ENCODE data around the gene TMEM63A.
A peak's percentile ranks its signal among the peaks of the same experiment; 100 is the strongest.

TMEM63A gene

DNA sequence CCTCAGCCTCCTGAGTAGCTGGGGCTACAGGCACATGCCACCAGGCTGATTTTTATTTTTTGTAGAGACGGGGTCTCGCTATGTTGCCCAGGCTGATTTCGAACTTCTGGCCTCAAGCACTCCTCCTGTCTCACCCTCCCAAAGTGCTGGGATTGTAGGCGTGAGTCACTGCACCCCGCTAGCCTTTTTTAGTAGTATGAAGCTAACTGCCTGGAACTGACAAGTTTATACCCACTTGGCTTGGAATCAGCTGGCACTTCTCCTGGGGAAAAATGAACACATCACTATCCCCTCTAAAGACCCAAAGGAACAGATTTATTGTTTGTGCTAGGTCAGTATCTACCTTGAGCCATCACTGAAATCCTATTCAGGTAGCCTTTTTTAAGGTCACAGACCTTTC, 19.0 kb downstream of the TMEM63A start:
- no peak for DNase-seq

DNA sequence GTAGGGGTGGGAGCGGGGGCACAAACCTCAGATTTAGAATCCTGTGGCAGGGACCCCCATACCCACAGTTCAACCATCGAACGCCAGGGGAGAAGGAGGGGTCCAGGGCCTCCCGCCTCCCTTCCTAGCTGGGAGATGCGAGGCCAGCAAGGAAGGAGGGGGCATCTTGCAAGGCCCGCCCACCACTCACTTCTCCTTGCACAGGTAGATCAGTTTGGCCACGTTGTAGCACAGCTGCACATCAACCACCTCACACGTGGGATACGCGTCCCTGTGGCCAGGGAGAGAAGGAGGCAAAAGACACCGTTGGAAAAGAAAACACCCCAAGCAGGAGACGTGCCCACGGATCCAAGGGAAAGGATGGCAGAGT, 19.6 kb downstream of the TMEM63A start:
- no peak for DNase-seq

DNA sequence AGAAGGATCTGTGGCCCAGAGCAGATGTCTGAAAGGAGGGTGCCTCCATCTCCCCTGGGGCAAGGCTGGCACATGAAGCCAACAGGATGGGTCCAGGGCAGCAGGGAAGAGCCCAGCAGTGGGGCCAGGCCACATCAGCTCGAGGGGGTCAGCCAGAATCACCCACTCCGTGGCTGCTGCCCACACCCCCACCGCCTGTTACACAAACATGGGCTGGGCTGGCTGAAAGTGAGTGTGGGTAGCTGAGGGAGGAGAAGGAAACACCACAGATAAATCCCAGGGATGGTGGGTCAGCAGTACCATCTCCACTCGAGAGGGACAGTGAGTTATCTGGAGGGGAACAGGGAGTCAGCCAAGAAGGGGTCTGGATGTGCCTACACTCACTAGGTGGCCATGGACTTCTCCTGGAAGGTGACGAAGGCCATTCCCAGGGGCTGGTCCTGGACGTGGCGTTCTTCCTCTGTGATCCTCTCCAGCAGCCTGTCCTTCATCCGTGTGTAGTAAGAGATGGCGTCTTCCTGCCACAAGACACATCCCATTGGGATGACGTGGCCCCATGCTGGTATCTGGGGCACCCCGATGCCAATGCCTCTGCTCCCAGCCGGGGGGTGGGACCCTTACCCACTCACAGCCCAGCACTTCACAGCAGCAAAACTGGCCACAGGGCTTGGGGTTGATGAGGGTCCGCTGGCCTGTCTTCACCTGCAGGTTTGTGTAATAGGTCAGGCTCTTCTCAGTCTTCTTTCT, 20.2 kb downstream of the TMEM63A start:
- no peak for DNase-seq

DNA sequence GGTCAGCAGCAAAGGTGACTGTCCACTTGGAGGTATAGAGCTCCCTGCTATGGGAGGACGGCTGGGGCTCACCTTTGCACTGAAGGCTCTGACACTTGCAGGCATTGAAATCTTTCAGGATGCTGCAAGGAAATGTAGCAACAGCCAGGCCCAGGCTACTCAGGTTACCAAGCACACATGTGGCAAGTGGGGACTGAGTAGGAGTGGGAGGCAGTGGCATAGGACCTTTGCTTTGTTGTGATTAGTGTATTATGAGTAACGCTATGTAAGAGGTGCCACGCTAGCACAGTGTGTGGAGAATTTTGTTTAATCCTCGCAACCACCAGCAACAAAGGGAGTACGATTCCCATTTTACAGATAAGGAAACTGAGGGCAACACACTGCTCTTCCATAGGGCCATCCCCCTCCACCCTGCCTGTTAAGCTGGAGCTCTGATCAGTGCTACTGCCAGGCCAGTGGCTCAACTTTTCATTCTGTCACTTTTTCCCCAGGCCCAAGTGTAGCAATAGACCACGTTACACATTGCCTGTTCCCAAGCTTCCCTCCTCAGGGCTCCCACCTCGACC, 21.2 kb downstream of the TMEM63A start:
- no peak for DNase-seq

DNA sequence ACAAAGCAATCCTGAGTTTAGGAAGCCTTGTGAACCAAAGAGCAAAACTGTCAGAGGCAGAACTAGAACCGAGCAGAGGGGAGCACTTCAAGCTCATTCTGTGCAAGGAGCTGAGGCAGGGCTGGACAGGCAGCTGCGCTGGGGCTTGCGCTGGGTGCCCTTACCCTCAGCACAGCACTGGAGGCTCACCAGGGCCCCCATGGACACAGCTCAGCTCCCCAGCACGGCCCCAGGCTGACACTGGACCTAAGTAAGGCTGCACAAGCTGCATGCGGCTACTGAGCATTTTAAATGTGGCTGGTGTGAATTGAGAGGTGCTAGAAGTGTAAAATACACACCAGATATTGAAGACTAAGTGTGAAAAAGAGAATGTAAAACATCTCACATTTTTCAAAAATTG, 22.1 kb downstream of the TMEM63A start:
- DNase-seq = no peak

DNA sequence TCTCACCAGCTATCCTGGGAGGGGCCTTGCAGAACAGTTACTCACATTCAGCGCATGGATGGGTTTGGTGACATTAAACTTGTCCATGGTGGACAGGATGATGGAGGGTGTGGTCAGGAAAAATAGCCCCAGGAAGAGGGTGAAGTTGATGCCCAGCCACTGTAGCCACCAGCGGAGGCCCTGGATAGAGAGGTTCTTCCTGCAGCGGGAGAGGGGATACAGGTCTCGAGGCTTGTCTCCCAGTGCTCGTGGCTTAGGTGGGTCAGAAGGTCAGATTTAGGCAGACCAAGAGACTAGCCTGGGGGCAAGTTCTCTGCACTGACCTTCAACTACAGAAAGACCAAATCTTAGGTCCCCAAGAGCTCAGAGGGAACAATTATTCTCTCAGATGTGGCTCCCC, 23.0 kb downstream of the TMEM63A start:
- DNase-seq = no peak

DNA sequence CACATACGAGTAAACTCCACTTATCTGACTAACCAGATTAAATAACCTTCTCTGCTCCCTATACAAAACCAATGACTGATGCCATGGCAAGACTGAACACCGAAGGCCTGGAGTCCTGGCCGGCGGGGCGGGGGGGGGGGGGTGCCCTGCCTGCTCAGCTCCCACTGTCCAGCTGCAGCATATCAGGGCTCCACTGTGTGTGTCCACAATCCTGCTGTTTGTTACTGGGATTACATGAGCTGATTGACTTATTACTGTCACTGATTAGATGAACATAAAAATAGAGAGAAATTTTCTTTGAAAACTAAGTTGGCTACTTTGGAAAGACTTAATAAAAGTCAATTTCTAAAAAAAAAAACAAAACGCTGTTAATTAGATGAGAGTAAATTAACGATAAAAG, 24.9 kb downstream of the TMEM63A start:
- no peak for DNase-seq

DNA sequence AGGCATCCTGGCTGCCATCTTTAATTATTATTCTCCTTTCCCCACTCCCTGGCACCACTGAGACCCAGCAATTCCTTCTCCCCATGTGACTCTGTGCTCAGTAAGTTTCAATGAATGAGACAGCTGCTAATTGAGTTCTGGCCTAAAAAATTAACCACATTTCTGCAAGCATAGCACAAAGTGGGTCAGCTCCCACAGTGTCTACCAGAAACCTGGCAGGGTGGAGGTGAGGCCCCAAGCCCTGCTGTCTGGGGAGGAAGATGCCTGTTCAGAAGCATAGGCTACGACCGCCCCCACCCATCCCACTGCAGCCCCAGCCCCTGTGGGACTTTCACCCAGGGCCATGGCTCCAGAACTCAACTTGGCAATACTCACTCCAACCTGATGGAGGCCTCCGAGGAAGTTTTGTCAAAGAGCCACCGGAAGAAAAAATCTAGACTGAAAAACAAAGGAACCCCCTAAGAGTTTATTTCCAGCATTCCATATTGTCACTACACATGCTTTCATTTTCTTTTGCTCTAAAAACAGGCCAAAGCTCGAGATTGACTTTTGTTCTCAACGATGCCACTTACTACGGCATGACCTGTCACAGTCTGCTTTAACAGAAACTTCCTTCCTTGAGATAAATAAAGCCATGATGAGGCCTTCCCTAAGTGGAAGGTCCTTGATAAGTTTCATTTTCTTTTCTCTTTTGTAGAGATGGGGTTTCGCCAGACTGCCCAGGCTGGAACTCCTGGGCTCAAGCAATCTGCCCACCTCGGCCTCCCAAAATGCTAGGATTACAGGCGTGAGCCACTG, 26.5 kb downstream of the TMEM63A start:
- no peak for DNase-seq

DNA sequence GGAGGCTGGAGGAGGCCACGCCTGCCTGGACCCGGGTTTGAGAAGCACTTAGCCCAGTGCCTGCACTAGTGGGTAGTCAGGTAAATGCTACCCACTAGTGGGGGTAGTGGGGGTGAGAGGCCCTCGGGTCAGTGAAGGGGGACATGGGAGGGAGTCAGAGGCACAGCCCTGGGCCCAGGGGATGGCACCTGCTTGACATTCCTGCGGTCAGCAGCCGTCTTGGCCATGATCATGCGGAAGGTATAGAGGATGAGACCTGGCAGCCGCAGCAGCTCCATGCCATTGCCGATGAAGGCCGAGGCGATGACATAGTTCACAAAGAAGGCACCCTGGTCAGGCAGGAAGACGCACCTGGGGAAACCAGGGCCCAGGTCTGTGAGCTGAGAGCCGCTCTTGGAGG, 28.7 kb downstream of the TMEM63A start:
- DNase-seq = no peak

DNA sequence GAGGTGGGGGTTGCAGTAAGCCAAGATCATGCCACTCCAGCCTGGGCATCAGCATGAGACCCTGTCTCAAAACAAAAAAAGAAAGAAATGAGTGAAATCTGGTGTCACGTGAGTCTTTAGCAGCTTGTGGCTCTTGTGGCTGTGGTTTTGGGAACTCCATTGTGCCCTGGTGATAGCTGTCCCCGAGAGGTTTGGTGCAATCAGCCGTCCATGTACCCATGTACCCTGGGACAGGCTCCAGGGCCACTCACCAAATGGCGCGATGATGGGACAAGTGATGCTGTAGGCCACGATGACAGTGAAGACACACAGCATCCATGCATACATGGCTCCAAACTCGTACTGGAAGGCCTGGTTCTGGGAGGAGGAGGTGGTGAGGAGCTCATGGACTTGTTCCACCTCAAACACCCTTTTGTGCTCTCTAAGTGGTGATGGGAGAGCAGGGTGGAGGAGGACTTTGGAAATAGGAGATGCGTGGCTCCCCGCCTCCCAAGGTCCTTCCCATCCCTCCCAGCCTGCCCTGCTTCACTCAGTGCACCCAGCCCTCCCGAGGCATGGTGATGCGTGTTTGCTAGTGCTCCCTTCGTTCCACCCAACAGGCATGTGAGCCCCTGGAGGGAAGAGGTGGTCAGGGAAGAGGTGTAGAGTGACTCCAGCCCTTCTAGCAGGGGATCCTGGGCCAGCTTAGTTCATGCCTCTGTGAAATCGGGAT, 29.6 kb downstream of the TMEM63A start:
- no peak for DNase-seq

DNA sequence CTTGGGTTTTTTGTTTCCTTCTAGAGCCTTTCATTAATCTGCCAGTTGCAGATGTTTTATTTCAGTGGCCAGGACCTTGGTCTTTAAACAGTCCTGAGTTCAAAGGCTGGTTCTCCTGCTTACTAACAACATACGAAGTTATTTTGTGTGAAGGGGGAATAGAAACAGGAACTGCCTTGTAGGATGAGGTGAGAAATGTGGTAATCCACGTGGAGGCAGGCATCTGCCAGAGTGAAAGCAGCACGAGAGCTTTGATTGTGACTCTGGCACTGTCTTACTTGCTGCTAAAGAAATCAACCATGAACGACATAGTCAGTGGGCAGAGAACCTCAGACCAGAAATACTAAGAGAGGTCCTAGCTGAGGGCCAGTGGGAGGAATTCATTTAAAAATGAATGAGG, 30.4 kb downstream of the TMEM63A start:
- no peak for DNase-seq

DNA sequence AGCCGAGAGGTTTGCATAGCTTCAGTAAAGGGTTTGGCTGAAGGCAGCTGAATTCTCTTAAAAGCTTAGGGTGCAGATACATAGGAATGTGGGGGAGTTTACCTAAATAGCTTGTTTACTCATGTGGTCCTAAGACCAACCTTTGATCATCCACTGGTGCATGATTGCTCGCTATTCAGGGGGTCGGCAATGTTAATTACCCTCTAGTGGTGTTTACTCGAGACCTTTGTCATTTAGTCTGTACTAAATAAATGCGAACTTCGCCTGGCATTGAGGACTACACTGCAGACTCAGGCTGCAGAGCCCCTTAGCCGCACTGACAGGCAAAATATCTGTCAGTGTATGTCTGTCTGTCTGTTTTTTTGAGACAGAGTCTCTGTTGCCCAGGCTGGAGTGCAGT, 31.8 kb downstream of the TMEM63A start:
- no peak for DNase-seq

DNA sequence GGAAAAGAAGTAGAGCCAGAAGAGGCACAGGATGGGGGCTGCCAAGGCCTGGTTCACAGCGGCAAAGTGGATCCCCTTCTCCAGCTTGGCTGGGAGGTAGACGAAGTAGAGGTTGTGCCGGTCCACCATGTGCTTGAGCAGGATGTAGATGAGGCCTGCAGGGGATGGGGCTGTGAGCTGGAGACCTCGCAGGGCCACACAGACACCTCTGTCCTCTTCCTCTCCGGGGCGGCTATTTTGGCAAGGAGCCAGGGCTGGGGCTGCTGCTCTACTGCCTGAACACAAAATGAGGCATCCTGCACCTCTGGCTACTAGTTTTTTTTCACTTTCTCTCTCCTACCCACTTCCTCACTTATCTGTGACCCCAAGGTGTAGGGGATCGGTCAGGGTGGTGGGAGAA, 32.3 kb downstream of the TMEM63A start:
- DNase-seq = peak; percentile 37

DNA sequence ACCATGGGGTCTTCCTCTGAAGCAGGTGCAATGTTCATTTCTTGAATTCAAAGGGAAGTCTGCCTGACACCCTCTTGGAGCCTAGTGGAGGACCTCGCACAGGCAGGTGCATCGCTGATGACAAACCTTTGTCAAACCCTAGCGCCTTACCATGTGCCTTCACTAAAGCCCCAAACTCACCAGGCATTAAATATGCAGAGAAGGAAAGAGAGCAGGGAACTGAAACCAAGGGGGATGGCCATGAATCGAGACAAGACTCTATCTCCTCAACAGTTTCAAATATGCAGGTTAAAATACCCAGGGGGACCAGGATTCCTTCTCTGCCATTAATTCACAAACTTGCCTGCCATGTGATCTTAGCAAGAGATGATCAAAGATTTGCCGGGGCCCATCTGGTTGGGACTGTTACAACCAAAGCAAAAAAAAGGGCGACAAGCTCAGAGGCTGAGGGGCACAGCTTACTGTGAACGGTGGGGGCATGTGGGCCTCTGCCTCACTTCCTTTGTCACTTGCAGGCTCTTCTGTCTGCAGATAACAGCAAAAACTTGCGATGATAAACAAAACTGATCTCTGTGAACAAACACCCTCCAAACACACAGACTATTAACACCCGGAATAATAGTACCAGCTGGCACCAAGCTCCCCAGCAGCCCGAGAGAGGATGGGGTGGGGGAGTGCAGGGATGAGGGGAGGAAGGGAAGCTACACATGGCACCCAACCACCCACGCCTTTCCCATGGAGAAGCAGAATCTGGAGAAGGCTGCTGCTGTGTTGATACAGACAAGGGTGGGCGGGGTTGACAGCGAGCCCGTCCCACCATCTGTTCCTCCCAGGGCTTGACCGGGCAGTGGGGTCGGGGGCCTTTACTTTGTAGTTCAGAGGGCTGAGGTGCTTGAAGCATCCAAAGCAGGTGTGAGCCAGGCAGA, 33.9 kb downstream of the TMEM63A start:
- DNase-seq = peak; percentile 9

DNA sequence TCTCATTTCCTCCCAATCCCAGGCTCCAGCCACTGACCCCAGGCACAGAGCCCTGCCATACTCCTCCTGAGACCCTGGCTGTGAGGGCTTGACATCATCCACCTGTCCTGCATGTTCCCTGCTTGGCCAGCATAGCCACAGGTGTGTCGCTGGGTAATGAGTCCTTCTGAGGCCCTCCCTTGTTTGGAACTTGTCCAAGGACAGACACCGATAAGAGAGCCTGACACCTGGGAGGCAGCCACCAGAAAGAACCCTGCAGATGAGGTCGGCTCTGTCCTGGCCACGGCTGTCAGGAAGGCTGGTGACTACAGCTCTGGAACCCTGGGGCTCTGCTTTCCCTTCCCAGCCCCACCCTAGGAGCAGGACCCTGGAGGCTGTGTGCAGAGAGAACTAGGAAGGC, 34.6 kb downstream of the TMEM63A start:
- no peak for DNase-seq

DNA sequence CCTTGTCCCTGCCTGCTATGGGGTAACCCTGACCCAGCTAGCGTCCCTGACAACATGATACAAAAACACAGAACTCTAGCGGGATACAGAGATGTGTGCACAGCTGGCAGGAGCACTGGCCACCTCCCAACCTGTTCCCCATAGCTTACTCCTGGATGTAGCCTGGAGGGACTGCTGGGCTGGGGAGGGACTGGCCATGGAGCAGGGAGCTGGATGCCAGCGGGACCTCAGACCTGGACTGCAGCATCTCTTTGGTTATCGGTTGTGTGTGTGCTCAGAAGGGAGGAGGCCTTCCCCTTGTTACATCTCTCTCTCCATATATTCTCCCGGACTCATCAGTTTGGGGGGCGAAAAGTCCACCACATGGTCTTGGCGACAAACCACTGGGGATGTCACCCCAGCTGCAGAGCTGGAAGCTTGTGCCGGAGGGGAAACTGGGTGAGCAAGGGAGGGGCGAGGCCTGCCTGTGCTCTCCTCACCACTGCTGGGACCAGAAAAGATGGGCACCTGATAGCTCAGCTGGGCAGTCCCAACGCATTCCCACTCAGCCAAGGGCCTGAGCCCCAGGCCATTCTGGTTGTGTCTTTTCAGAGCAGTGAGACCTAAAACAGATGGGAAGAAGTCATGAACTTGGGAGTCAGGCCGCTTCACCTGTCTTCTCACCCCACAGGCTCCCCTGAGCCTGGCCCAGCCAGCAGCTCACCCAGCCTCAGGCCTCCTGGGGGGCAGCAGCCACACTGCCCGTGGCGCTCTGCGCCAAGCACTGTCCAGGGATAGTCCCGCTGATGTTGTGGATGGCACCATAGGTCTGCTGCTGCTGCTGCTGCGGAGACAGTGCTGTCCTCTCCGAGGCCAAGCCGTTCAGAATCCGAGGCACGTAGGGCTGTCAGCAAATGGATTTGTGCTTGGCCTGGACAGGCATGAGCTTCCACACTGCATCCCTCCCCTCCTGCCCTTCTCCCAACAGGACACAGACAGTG, 35.6 kb downstream of the TMEM63A start:
- no peak for DNase-seq

DNA sequence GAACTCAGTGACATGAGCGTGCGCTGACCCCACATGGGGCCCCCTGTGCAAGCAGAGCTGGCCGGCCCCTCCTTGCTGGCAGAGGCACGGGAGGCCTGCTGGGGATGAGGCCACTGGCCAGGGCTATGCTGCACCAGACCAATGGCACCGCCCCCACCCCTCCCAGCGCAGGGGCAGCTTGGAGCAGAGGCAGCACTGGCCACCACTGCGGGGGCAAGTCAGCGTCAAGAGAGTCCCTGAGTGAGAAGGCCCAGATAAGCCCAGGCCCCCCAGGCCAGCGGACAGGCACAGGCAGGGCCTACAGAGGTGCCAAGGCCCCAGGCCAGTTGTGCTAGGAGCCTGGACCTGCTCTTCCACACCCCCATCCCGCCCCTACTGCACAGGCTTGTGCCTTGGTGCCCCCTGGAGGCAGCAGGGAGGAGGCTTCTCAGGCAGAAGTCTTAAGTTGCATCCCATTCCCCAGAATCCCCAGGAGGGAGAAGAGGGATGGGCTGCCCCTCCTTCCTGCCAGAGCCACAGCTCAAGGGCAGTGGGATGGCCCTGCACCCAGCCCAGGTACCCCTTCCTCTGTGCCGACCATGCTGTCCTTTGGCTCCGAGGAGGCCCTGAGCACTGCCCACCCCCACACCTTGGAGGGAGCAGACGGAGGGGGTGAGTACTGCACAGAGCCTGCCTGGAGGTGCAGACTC, 36.5 kb downstream of the TMEM63A start:
- DNase-seq = no peak

DNA sequence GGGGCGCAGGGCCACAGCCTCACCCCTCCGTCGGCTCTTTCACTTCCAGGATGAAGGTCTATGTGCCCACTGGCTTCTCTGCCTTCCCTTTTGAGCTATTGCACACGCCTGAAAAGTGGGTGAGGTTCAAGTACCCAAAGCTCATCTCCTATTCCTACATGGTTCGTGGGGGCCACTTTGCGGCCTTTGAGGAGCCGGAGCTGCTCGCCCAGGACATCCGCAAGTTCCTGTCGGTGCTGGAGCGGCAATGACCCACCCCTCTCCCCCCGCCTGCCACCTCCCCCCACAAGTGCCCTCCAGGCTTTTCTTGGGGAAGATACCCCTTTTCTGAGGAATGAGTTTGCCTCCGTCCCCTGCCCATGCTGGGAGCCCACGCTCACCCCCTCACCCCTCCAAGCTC, 37.1 kb downstream of the TMEM63A start:
- DNase-seq = no peak

DNA sequence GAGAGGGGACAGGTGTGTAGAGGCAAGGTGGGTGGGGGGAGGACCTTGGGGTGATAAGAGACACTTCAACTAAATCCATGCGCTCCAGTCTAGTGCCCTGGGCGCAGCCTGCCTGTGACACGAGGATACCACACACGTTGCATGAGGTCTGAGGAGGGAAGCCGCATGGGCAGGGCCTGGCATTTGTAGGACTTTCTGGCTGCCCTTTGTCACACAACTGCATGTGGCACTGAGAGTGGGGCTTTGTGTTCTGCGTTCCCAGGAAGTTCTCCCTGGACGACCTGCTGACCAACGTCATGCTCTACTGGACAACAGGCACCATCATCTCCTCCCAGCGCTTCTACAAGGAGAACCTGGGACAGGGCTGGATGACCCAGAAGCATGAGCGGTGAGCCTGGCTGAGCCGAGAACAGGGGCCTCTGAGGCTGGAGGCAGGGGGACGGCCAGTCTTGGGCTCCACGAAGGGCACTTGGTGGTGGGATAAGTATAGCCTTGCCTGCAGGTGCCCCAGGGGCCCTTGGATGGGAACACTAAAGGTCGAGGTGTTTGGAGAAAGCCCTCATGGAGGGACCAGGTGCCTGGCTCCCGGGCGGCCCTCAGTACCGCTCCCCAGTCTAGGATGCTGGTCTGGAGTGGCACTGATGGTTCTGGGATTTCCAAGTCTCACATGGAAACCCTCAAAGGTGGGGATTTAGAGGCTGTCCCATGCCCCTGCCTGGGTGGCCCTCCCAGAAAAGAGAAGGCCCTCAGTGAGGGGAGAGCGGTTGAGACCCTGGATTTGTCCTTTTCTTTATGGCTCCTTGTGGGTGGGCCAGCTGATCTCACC, 37.7 kb downstream of the TMEM63A start:
- DNase-seq = no peak

DNA sequence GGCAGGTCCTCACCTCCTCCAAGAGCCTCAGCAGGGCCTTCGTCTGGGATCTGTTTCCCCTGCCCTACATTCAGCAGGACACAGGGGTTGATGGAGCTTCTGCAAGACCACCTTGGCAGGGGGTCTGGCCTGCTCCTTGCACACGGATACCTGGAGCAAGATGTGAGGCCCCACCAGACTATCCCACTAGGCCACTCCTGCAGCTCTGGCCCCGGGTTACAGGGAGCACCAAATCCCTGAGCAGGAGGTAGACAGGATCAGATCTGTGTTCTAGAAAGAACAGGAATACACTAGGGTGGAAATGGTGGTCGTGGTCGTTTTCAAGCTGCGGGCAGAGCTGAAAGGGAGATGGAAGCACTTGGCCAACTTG, 38.8 kb downstream of the TMEM63A start:
- DNase-seq = no peak

Measured in effector CD8-positive, alpha-beta T cell (primary cell).